ENCODE results near the gene CCDC190.

CCDC190 gene

GRCh38 chr1:162906485-162906884, 45.5 kb upstream of the CCDC190 start:
- TF ChIP-seq TAF1 (IDR thresholded peaks at IDR 0.05; ENCODE audit: low read depth) (no peak), USF1 (IDR thresholded peaks at IDR 0.05) (no peak), NFIC (IDR thresholded peaks at IDR 0.05) (no peak), CEBPB (IDR thresholded peaks at IDR 0.05) (no peak), ZBTB7A (IDR thresholded peaks at IDR 0.05; ENCODE audit: low read depth) (no peak), FOXM1 (IDR thresholded peaks at IDR 0.05; ENCODE audit: borderline replicate concordance, low read depth) (no peak), EGR1 (IDR thresholded peaks at IDR 0.05) (no peak)

GRCh38 chr1:162905174-162906158, 44.5 kb upstream of the CCDC190 start:
- TF ChIP-seq REST (IDR thresholded peaks at IDR 0.05; ENCODE audit: low read depth) (no peak), CREB1 (IDR thresholded peaks at IDR 0.05; ENCODE audit: low read depth) (no peak), ZBTB7A (IDR thresholded peaks at IDR 0.05; ENCODE audit: low read depth) (no peak), YY1 (IDR thresholded peaks at IDR 0.05; ENCODE audit: low read depth) (no peak), FOXM1 (IDR thresholded peaks at IDR 0.05; ENCODE audit: borderline replicate concordance, low read depth) (no peak), NFIC (IDR thresholded peaks at IDR 0.05) (no peak), MAX (IDR thresholded peaks at IDR 0.05) (no peak), TEAD4 (IDR thresholded peaks at IDR 0.05) (no peak), USF1 (IDR thresholded peaks at IDR 0.05) (no peak), RAD21 (IDR thresholded peaks at IDR 0.05; ENCODE audit: low read depth) (no peak), TCF12 (IDR thresholded peaks at IDR 0.05; ENCODE audit: low read depth) (no peak)

GRCh38 chr1:162904579-162904978, 43.6 kb upstream of the CCDC190 start:
- TF ChIP-seq NFIC (IDR thresholded peaks at IDR 0.05) = peak; percentile 74
- TF ChIP-seq MAX (IDR thresholded peaks at IDR 0.05) = no peak
- no peak for TF ChIP-seq TCF12 (IDR thresholded peaks at IDR 0.05; ENCODE audit: low read depth)
- TF ChIP-seq USF1 (IDR thresholded peaks at IDR 0.05) = no peak
- 0 out of 2 replicates have a peak, but pooled peaks have one; percentile 12 for TF ChIP-seq TEAD4 (IDR thresholded peaks at IDR 0.05)
- no peak for TF ChIP-seq FOXM1 (IDR thresholded peaks at IDR 0.05; ENCODE audit: borderline replicate concordance, low read depth)
- no peak for TF ChIP-seq RAD21 (IDR thresholded peaks at IDR 0.05; ENCODE audit: low read depth)
- no peak for TF ChIP-seq EGR1 (IDR thresholded peaks at IDR 0.05)
- TF ChIP-seq YY1 (IDR thresholded peaks at IDR 0.05; ENCODE audit: low read depth) = no peak
- TF ChIP-seq CREB1 (IDR thresholded peaks at IDR 0.05; ENCODE audit: low read depth) = no peak
- TF ChIP-seq ZBTB7A (IDR thresholded peaks at IDR 0.05; ENCODE audit: low read depth) = no peak
- no peak for TF ChIP-seq TAF1 (IDR thresholded peaks at IDR 0.05; ENCODE audit: low read depth)

GRCh38 chr1:162904023-162904422, 43.0 kb upstream of the CCDC190 start:
- TF ChIP-seq RAD21 (IDR thresholded peaks at IDR 0.05; ENCODE audit: low read depth) (no peak), USF1 (IDR thresholded peaks at IDR 0.05) (no peak), CREB1 (IDR thresholded peaks at IDR 0.05; ENCODE audit: low read depth) (no peak), MAX (IDR thresholded peaks at IDR 0.05) (no peak), TEAD4 (IDR thresholded peaks at IDR 0.05) (no peak), EGR1 (IDR thresholded peaks at IDR 0.05) (no peak), REST (IDR thresholded peaks at IDR 0.05; ENCODE audit: low read depth) (no peak), FOXM1 (IDR thresholded peaks at IDR 0.05; ENCODE audit: borderline replicate concordance, low read depth) (no peak), ZBTB7A (IDR thresholded peaks at IDR 0.05; ENCODE audit: low read depth) (no peak), TAF1 (IDR thresholded peaks at IDR 0.05; ENCODE audit: low read depth) (no peak), NFIC (IDR thresholded peaks at IDR 0.05) (no peak), YY1 (IDR thresholded peaks at IDR 0.05; ENCODE audit: low read depth) (no peak), EP300 (IDR thresholded peaks at IDR 0.05; ENCODE audit: borderline replicate concordance) (no peak), CEBPB (IDR thresholded peaks at IDR 0.05) (no peak), TCF12 (IDR thresholded peaks at IDR 0.05; ENCODE audit: low read depth) (no peak)
